PC-9 (cell line): Measurements from ENCODE around the gene SPA17. TPM values are rescaled to one million over a fixed set of nuclear protein-coding genes. Genes with fewer than 3 reads are reported as not detected.

Experiments
- total RNA-seq: library from RNA; stranded (reverse); gene quantifications from 2 replicates; pipeline ENCODE4 v1.2.3, GENCODE V29; 2021

Gene SPA17
- total RNA-seq, 1 experiment from 2014 or later = 15.7 TPM

Other genes with a start within 250 kb of the SPA17 start
- gene OR8B4, start 249.0 kb upstream of the SPA17 start, total RNA-seq = not detected in 2 replicates
- not detected in 2 replicates for gene OR8B8, start 228.2 kb upstream of the SPA17 start, total RNA-seq
- not detected in 2 replicates for gene OR8B12, start 130.2 kb upstream of the SPA17 start, total RNA-seq
- gene OR8A1, start 103.9 kb upstream of the SPA17 start, total RNA-seq = not detected in 2 replicates
- gene PANX3, start 62.5 kb upstream of the SPA17 start, total RNA-seq = not detected in 2 replicates
- 22.3 and 24.3 TPM in 2 replicates for gene TBRG1, start 51.0 kb upstream of the SPA17 start, total RNA-seq
- 29.2 and 37.9 TPM in 2 replicates for gene SIAE, start 165 bp upstream of the SPA17 start, total RNA-seq
- gene NRGN, start 66.0 kb downstream of the SPA17 start, total RNA-seq = 6.8 and 10.2 TPM in 2 replicates
- gene VSIG2, start 78.4 kb downstream of the SPA17 start, total RNA-seq = 12.4 and 13.6 TPM in 2 replicates
- 13.5 and 15.3 TPM in 2 replicates for gene ESAM, start 88.4 kb downstream of the SPA17 start, total RNA-seq
- gene MSANTD2, start 126.5 kb downstream of the SPA17 start, total RNA-seq = 16.9 and 18.1 TPM in 2 replicates
- 1.3 and 1.5 TPM in 2 replicates for gene ROBO3, start 191.5 kb downstream of the SPA17 start, total RNA-seq
- gene ROBO4, start 224.0 kb downstream of the SPA17 start, total RNA-seq = 0.20 TPM in 1 of 2 replicates, not detected in the other
- gene HEPN1, start 245.3 kb downstream of the SPA17 start, total RNA-seq = not detected in 2 replicates